Measurements from ENCODE around the gene PPP4R4.
"Not testable (repeated sequence)": the region's sequence is repeated elsewhere in the genome, so short reads cannot be mapped to it uniquely, and the experiment has no call there.

Gene PPP4R4

GRCh38 chr14:94138251-94138650, 35.9 kb upstream of the PPP4R4 start:
- Mint-ChIP-seq H3K36me3 (ENCODE audit: low read depth) (no peaks in the 10 kb centered on the region), H3K27ac (no peak overlapping the region), H3K9me3 (peaks cover 10% of the 10 kb centered on the region), H3K27me3 (ENCODE audit: low read depth) (peaks cover 27% of the 10 kb centered on the region), H3K4me1 (ENCODE audit: low read depth) (peaks cover 6% of the 10 kb centered on the region), H3K4me3 (no peak overlapping the region)
- DNase-seq (ENCODE audit: low spot score) = no peak

DNA sequence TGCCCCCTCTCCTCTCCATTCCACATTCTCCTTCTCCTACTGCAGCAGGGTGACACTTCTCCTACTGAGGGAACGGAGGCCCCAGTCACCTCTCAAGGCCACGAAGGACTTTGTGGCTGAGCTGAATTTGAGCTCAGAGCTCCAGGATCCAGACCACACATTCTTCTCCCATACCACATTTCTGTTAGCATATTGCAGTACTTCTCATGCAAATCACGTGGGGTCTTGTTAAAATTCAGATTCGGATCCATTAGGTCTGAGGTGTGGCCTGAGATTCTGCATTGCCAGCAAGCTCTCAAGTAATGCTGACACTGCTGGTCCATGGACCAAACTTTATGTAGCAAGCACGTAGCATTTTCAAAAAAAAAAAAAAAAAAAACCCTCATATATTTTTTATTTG, 35.1 kb upstream of the PPP4R4 start:
- H3K27ac Mint-ChIP-seq = no peak overlapping the region
- peaks cover 6% of the 10 kb centered on the region for H3K4me1 Mint-ChIP-seq (ENCODE audit: low read depth)
- no peaks in the 10 kb centered on the region for H3K36me3 Mint-ChIP-seq (ENCODE audit: low read depth)
- H3K27me3 Mint-ChIP-seq (ENCODE audit: low read depth) = peaks cover 19% of the 10 kb centered on the region
- peaks cover 10% of the 10 kb centered on the region for H3K9me3 Mint-ChIP-seq
- no peak overlapping the region for H3K4me3 Mint-ChIP-seq
- no peak for DNase-seq (ENCODE audit: low spot score)

GRCh38 chr14:94139421-94139820, 34.7 kb upstream of the PPP4R4 start:
- H3K4me3 Mint-ChIP-seq = no peak overlapping the region

DNA sequence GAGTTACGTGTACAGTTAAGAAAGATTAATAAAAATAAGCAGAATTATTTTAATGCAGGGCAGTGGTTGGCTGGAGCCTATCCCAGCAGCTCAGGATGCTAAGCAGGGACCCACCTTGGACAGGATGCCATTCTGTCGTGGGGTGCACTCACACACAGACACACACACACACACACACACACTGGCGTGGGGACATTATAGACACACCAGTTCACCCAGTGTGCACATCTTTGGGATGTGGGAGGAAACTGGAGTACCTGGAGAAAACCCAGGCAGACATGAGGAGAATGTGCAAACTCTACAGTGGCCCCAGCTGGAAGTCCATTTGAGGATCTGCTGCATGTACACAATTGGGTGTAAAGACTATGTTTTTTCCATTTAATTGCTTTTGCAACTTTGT, 31.9 kb upstream of the PPP4R4 start:
- no peaks in the 10 kb centered on the region for H3K9me3 Mint-ChIP-seq
- peaks cover 2% of the 10 kb centered on the region for H3K27me3 Mint-ChIP-seq (ENCODE audit: low read depth)
- no peak overlapping the region for H3K4me3 Mint-ChIP-seq
- no peaks in the 10 kb centered on the region for H3K36me3 Mint-ChIP-seq (ENCODE audit: low read depth)
- no peak for DNase-seq (ENCODE audit: low spot score)
- no peak overlapping the region for H3K27ac Mint-ChIP-seq
- peaks cover 19% of the 10 kb centered on the region for H3K4me1 Mint-ChIP-seq (ENCODE audit: low read depth)

More at GRCh38 chr14:94139421-94139820, 34.7 kb upstream of the PPP4R4 start:
- Mint-ChIP-seq H3K36me3 (ENCODE audit: low read depth) (no peaks in the 10 kb centered on the region), H3K27me3 (ENCODE audit: low read depth) (peaks cover 16% of the 10 kb centered on the region), H3K9me3 (peaks cover 10% of the 10 kb centered on the region), H3K4me1 (ENCODE audit: low read depth) (peaks cover 7% of the 10 kb centered on the region), H3K27ac (no peak overlapping the region)
- no peak for DNase-seq (ENCODE audit: low spot score)

DNA sequence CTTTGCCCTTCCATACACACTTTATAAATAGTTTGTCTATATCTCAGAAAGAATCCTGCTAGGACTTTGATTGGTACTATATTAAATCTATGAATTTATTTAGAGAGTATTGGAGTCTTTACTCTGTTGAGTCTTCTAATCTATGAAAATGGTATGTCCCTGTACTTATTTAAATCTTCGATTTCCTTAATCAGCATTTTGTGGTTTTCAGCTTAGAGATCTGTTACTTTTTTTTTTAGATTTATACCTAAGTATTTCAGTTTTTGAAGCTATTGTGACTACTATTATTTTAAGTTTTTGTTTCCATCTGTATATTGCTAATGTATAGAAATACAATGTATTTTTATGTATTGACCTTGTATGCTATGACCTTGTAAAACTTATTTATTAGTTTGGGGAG, 31.3 kb upstream of the PPP4R4 start:
- DNase-seq (ENCODE audit: low spot score) = no peak
- peaks cover 20% of the 10 kb centered on the region for H3K4me1 Mint-ChIP-seq (ENCODE audit: low read depth)
- no peak overlapping the region for H3K4me3 Mint-ChIP-seq
- H3K27me3 Mint-ChIP-seq (ENCODE audit: low read depth) = peaks cover 2% of the 10 kb centered on the region
- no peak overlapping the region for H3K27ac Mint-ChIP-seq
- no peaks in the 10 kb centered on the region for H3K9me3 Mint-ChIP-seq
- no peaks in the 10 kb centered on the region for H3K36me3 Mint-ChIP-seq (ENCODE audit: low read depth)

DNA sequence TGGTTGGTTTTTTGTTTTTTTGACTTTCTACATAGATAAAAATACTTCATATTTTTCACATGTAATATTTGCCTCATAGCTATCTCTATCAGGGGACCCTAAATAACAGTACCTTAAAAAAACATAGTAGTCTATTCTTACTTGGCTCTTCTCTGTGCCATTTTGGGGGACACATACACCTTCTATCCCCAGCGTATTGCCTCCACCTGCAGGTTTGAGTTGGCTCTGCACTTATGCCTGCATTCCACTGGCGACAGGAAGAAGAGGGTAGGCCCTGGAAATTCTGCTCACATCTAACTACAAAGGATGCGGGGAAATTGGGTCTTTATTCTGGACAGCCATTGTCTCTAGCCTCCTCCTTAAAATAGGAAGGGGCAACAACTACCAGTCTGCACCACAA, 30.9 kb upstream of the PPP4R4 start:
- Mint-ChIP-seq H3K9me3 (no peaks in the 10 kb centered on the region), H3K4me3 (no peak overlapping the region), H3K27ac (no peak overlapping the region), H3K36me3 (ENCODE audit: low read depth) (no peaks in the 10 kb centered on the region), H3K27me3 (ENCODE audit: low read depth) (peaks cover 6% of the 10 kb centered on the region), H3K4me1 (ENCODE audit: low read depth) (peaks cover 20% of the 10 kb centered on the region)
- no peak for DNase-seq (ENCODE audit: low spot score)

DNA sequence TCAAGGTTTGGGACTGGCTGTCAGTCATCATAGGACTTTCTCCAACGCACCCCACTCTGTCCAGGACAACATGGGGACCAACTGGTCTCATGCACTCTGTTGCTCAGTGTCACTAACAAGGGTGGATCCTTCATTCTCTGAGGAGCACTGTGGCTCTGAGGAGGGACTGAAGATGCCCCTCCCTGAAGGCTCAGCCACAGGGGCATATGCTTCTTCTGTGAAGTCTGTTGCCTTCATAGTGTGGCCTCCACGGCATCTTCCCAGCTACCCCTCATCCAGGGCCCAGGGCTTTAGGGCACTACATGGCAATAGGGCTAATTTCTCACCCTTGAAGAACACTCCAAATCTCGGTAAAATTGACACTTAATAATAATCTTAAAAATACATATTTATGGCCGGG, 30.4 kb upstream of the PPP4R4 start:
- peaks cover 11% of the 10 kb centered on the region for H3K27me3 Mint-ChIP-seq (ENCODE audit: low read depth)
- no peak overlapping the region for H3K4me3 Mint-ChIP-seq
- H3K36me3 Mint-ChIP-seq (ENCODE audit: low read depth) = no peaks in the 10 kb centered on the region
- no peak overlapping the region for H3K27ac Mint-ChIP-seq
- no peaks in the 10 kb centered on the region for H3K9me3 Mint-ChIP-seq
- peaks cover 22% of the 10 kb centered on the region for H3K4me1 Mint-ChIP-seq (ENCODE audit: low read depth)
- DNase-seq (ENCODE audit: low spot score) = no peak

DNA sequence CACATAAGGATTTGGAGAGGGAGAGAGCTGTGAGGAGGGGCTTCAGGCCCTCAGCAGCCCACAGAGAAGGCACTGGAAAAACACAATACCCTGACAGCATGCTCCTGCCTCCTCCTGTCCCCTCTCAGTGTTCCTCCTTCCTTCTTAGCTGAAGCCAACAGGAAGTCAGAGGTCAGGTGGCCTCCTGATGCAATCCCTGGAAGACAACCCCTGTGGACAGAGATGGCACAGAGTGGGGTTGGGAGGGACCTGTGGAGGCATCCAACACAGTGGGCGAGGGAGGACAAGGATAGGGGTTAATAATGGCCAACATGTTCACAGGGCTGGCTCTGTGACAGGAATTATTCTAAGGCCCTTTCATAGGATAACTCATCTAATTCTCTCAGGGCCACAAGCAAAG, 29.4 kb upstream of the PPP4R4 start:
- H3K27me3 Mint-ChIP-seq (ENCODE audit: low read depth) = peaks cover 13% of the 10 kb centered on the region
- H3K4me1 Mint-ChIP-seq (ENCODE audit: low read depth) = peaks cover 22% of the 10 kb centered on the region
- no peaks in the 10 kb centered on the region for H3K9me3 Mint-ChIP-seq
- no peaks in the 10 kb centered on the region for H3K36me3 Mint-ChIP-seq (ENCODE audit: low read depth)
- no peak for DNase-seq (ENCODE audit: low spot score)
- no peak overlapping the region for H3K4me3 Mint-ChIP-seq
- H3K27ac Mint-ChIP-seq = peak overlapping the region; percentile 46

DNA sequence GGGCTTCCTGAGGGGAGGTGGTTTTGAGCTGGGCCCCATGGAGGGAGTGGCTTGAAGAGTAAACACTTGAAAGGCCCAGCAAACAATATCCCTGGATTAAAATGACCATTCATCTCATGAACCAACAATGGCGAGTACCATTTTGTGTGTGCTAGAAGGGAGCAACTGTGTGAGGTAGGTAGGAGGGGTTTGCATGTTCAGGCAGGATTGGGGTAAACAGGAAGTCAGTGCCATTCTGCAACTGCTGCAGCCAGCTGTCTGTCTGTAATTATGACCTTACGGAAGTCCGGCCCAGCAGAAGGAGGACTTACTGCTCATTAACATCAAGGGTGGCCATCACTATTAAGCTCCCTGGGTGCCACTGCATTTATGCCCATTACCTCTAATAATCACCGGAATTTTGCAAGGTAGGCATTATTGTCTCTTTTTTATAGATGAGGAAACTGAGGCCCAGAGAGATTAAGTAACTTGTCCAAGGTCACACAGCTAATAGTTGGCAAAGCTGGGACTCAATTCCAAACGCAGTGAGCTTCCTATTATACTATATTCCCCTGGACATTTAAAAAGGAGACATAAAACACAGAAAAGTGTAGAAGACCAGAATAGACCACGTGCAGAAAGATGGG, 28.1 kb upstream of the PPP4R4 start:
- Mint-ChIP-seq H3K4me3 (no peak overlapping the region), H3K27me3 (ENCODE audit: low read depth) (peaks cover 23% of the 10 kb centered on the region), H3K9me3 (no peaks in the 10 kb centered on the region), H3K27ac (no peak overlapping the region), H3K4me1 (ENCODE audit: low read depth) (peaks cover 22% of the 10 kb centered on the region), H3K36me3 (ENCODE audit: low read depth) (no peaks in the 10 kb centered on the region)
- DNase-seq (ENCODE audit: low spot score) = no peak

- DNase-seq (ENCODE audit: low spot score) = no peak
- no peaks in the 10 kb centered on the region for H3K36me3 Mint-ChIP-seq (ENCODE audit: low read depth)
- H3K9me3 Mint-ChIP-seq = no peaks in the 10 kb centered on the region
- H3K27me3 Mint-ChIP-seq (ENCODE audit: low read depth) = peaks cover 38% of the 10 kb centered on the region
- H3K27ac Mint-ChIP-seq = no peak overlapping the region
- H3K4me3 Mint-ChIP-seq = no peak overlapping the region
- peaks cover 3% of the 10 kb centered on the region for H3K4me1 Mint-ChIP-seq (ENCODE audit: low read depth)
Measured at GRCh38 chr14:94152676-94153075, 21.4 kb upstream of the PPP4R4 start.

GRCh38 chr14:94153750-94154342, 20.3 kb upstream of the PPP4R4 start:
- DNase-seq (ENCODE audit: low spot score) = no peak
- Mint-ChIP-seq H3K4me1 (ENCODE audit: low read depth) (peaks cover 13% of the 10 kb centered on the region), H3K9me3 (no peaks in the 10 kb centered on the region), H3K4me3 (no peak overlapping the region), H3K27ac (no peak overlapping the region), H3K27me3 (ENCODE audit: low read depth) (peaks cover 28% of the 10 kb centered on the region), H3K36me3 (ENCODE audit: low read depth) (no peaks in the 10 kb centered on the region)

- H3K27ac Mint-ChIP-seq; H3K36me3 Mint-ChIP-seq (ENCODE audit: low read depth); DNase-seq (ENCODE audit: low spot score); H3K9me3 Mint-ChIP-seq; H3K4me3 Mint-ChIP-seq: not testable (repeated sequence)
- peaks cover 14% of the 10 kb centered on the region for H3K4me1 Mint-ChIP-seq (ENCODE audit: low read depth)
- H3K27me3 Mint-ChIP-seq (ENCODE audit: low read depth) = peaks cover 13% of the 10 kb centered on the region
Measured at GRCh38 chr14:94156143-94156542, 18.0 kb upstream of the PPP4R4 start.

GRCh38 chr14:94157197-94157596, 16.9 kb upstream of the PPP4R4 start:
- no peaks in the 10 kb centered on the region for H3K9me3 Mint-ChIP-seq
- peaks cover 10% of the 10 kb centered on the region for H3K27me3 Mint-ChIP-seq (ENCODE audit: low read depth)
- H3K36me3 Mint-ChIP-seq (ENCODE audit: low read depth) = no peaks in the 10 kb centered on the region
- H3K27ac Mint-ChIP-seq = no peak overlapping the region
- no peak for DNase-seq (ENCODE audit: low spot score)
- H3K4me1 Mint-ChIP-seq (ENCODE audit: low read depth) = peaks cover 22% of the 10 kb centered on the region
- H3K4me3 Mint-ChIP-seq = no peak overlapping the region

- no peak for DNase-seq (ENCODE audit: low spot score)
- no peaks in the 10 kb centered on the region for H3K36me3 Mint-ChIP-seq (ENCODE audit: low read depth)
- peak overlapping the region; percentile 73 for H3K27ac Mint-ChIP-seq
- H3K27me3 Mint-ChIP-seq (ENCODE audit: low read depth) = peaks cover 3% of the 10 kb centered on the region
- peaks cover 24% of the 10 kb centered on the region for H3K4me1 Mint-ChIP-seq (ENCODE audit: low read depth)
- H3K9me3 Mint-ChIP-seq = no peaks in the 10 kb centered on the region
- H3K4me3 Mint-ChIP-seq = peak overlapping the region; percentile 50
Measured at GRCh38 chr14:94158239-94158883, 15.8 kb upstream of the PPP4R4 start.

Measured in T-helper 2 cell treated with Interferon-gamma antibody and Interleukin-4, amounts not matched to agents 5 μg/mL and 100 μg/mL, for 36 hours (primary cell).